Activated B cell treated with CpG ODN at 0.5 μM for 24 hours (primary cell): ENCODE measurements around the gene IPO8. TPM values are rescaled to one million over a fixed set of nuclear protein-coding genes. Genes with fewer than 3 reads are reported as not detected.

Source experiments
- ATAC-seq: fragments of 200-7000 bp; cut with Tn5 transposase; one replicate; pipeline ENCODE4 v1.10.0; 2021; ENCODE audit warnings: low read depth, mild to moderate bottlenecking, moderate library complexity
- CTCF ChIA-PET: fragments of 350-600 bp; sonication (Branson Sonifier 250); formaldehyde crosslinking; loops from one replicate; lab custom pipeline; 2021; ENCODE audit warnings: antibody characterized with exemption; lab: Charles Lee
- POLR2A ChIA-PET: fragments of 350-600 bp; sonication (Branson Sonifier 250); formaldehyde crosslinking; loops from one replicate; lab custom pipeline; 2021; ENCODE audit warnings: antibody characterized with exemption; lab: Charles Lee
- DNase-seq: peaks from one replicate; pipeline ENCODE4 v3.0.0; 2022
- H3K27ac Mint-ChIP-seq: one replicate; pipeline ENCODE4 v1.8.0; 2020; ENCODE audit warnings: mixed read lengths
- H3K27me3 Mint-ChIP-seq: one replicate; pipeline ENCODE4 v1.8.0; 2021; ENCODE audit warnings: mixed read lengths
- H3K36me3 Mint-ChIP-seq: one replicate; pipeline ENCODE4 v1.8.0; 2021; ENCODE audit warnings: low read depth, mixed read lengths
- H3K4me1 Mint-ChIP-seq: one replicate; pipeline ENCODE4 v1.8.0; 2021; ENCODE audit warnings: mixed read lengths
- H3K4me3 Mint-ChIP-seq: one replicate; pipeline ENCODE4 v1.8.0; 2020; ENCODE audit warnings: mild to moderate bottlenecking, mixed read lengths
- H3K9me3 Mint-ChIP-seq: one replicate; pipeline ENCODE4 v1.8.0; 2020; ENCODE audit warnings: mixed read lengths
- intact Hi-C: fragments of 100-400 bp; cut with micrococcal nuclease; formaldehyde crosslinking; loops from one replicate; pipeline ENCODE4 v1.15.1; 2024
- total RNA-seq: library from RNA; stranded (reverse); gene quantifications from 2 replicates; pipeline ENCODE4 v1.2.3, GENCODE V29; 2022
- TF ChIP-seq, protein P1 (sequence below): fragments of 200-600 bp; IDR thresholded peaks from one replicate; pipeline ENCODE4 v1.8.0; 2022; ENCODE audit warnings: antibody characterized with exemption, mild to moderate bottlenecking

The IPO8 gene
- total RNA-seq, 1 donor from 2014 or later, result 52.0 TPM

DNA sequence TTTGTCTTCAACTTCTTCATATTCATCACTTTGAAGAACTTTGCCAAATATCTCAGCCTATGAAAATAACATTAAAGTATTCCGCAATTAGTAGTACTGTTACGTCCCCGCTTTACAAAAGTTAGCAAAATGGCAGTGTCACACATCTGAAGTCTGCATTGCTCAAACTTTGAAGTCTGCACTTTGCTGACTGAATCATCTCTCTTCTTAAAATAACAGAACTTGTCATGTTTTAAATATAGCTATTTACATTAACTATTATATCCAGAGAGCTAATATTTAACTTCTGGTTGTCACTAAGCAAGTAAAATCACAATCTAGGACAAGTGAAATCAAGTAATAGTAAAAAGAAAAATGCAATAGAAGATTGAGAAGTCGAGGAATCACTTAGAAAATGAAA, 34.5 kb downstream of the IPO8 start:
- ATAC-seq (no peak), DNase-seq (no peak)
- no peaks in the 10 kb centered on the region for H3K9me3 Mint-ChIP-seq
- H3K27ac Mint-ChIP-seq, result no peak overlapping the region
- H3K4me1 Mint-ChIP-seq, result no peaks in the 10 kb centered on the region
- no peak overlapping the region for H3K4me3 Mint-ChIP-seq
- intact Hi-C loops, result no loop called here
- ChIA-PET CTCF (interaction anchor here (0.6 kb wide), 1 partner anchor 65 kb away, joined by 3 read pairs; no protein-coding TSS in a partner anchor), POLR2A (no interaction called here)
- TF ChIP-seq, protein P1, sequence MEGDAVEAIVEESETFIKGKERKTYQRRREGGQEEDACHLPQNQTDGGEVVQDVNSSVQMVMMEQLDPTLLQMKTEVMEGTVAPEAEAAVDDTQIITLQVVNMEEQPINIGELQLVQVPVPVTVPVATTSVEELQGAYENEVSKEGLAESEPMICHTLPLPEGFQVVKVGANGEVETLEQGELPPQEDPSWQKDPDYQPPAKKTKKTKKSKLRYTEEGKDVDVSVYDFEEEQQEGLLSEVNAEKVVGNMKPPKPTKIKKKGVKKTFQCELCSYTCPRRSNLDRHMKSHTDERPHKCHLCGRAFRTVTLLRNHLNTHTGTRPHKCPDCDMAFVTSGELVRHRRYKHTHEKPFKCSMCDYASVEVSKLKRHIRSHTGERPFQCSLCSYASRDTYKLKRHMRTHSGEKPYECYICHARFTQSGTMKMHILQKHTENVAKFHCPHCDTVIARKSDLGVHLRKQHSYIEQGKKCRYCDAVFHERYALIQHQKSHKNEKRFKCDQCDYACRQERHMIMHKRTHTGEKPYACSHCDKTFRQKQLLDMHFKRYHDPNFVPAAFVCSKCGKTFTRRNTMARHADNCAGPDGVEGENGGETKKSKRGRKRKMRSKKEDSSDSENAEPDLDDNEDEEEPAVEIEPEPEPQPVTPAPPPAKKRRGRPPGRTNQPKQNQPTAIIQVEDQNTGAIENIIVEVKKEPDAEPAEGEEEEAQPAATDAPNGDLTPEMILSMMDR, result no peak
- peaks cover 63% of the 10 kb centered on the region for H3K36me3 Mint-ChIP-seq
- H3K27me3 Mint-ChIP-seq, result no peaks in the 10 kb centered on the region

DNA sequence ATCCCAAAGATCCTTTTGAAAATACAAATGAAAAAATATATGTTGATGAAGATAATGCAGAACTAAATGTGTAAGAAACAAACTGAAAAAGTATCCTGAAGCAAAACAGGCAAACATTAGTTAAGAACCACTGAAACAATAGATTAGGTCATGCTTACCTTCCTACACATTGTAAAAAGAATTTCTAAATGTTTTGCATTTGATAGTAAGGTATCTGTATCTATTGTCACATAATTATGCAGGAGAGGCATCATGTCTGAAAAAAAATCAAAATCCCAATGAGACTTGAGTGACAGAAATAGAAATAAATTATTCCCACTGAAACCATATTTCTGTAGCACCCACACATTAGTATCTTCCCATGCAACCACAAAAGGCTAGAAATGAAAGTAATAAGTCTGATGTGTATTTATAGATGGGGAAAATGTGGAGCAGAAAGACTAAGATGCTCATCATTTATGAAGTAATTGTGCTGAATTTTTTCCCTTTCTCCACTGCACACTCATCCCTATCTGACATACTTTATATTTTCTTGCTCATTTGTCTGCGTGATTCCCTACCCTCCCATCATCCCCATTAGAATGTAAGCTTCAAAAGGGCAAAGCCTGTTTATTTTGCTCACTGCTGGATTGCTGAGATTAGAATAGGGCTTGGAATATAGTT, 43.5 kb downstream of the IPO8 start:
- intact Hi-C loops, result no loop called here
- Mint-ChIP-seq H3K27ac (no peak overlapping the region), H3K4me3 (no peak overlapping the region), H3K9me3 (no peaks in the 10 kb centered on the region), H3K36me3 (peaks cover 51% of the 10 kb centered on the region), H3K4me1 (no peaks in the 10 kb centered on the region), H3K27me3 (no peaks in the 10 kb centered on the region)
- ChIA-PET POLR2A (no interaction called here), CTCF (no interaction called here)
- DNase-seq (no peak), ATAC-seq (no peak)
- TF ChIP-seq, protein P1, result no peak

DNA sequence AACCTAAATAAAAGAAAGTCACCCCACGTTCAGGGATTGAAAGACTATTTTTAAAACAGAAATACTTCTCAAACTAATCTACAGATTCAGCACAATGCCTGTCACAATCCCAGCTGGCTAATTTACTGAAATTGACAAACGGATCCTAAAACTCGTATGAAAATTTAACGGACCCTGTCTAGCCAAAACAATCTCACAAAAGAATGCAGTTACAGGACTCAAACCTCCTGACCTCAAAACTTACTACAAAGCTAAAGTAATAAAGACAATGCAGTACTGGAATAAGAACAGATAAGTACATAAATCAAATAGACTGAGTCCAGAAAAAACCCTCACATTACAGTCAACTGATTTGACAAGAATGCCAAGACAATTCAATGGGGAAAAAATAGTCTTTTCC, 48.8 kb downstream of the IPO8 start:
- Mint-ChIP-seq H3K27ac (no peak overlapping the region), H3K36me3 (peaks cover 56% of the 10 kb centered on the region), H3K27me3 (no peaks in the 10 kb centered on the region), H3K9me3 (no peaks in the 10 kb centered on the region), H3K4me3 (no peak overlapping the region), H3K4me1 (no peaks in the 10 kb centered on the region)
- TF ChIP-seq, protein P1, result no peak
- DNase-seq, result no peak
- no peak for ATAC-seq
- ChIA-PET POLR2A (no interaction called here), CTCF (no interaction called here)
- intact Hi-C loops, result no loop called here

DNA sequence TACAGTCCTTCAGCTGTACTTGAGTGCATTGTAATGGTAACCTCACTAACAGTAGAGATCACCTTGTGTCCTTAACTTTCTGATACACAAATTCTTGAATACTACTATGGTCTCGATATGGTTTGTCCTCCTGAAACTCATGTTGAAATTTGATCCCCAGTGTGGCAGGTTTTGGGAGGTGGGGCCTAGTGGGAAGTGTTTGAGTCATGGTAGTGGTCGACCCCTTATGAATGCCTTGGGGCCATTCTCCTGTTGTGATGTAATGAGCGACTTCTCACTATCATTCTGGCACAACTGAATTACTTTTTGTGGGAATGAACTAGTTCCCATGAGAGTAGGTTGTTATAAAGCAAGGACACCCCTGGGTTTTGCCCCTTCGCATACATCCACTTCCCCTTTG, 52.3 kb downstream of the IPO8 start:
- no peaks in the 10 kb centered on the region for H3K27me3 Mint-ChIP-seq
- H3K4me3 Mint-ChIP-seq, result no peak overlapping the region
- H3K27ac Mint-ChIP-seq, result no peak overlapping the region
- ATAC-seq, result no peak
- intact Hi-C loops, result no loop called here
- H3K9me3 Mint-ChIP-seq, result no peaks in the 10 kb centered on the region
- no peaks in the 10 kb centered on the region for H3K4me1 Mint-ChIP-seq
- ChIA-PET CTCF (no interaction called here), POLR2A (no interaction called here)
- TF ChIP-seq, protein P1, result no peak
- no peak for DNase-seq
- peaks cover 64% of the 10 kb centered on the region for H3K36me3 Mint-ChIP-seq

DNA sequence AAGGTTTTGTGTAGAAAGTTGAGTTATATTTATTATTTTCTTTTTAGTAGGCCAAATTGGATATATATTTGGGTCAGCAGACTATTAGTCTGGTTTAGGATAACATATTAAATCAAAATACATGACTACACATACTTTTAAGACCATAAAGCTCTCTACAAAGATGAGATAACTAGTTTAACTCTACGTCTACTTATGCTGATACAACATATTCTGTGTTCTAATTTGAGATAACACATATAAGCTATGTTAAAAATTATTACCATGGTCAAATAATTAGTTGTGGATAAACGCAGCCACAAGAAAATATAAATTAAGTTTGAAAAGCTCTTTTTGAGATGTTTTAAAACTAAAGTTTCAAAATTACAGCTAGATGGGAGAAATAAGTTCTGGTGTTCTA, 55.3 kb downstream of the IPO8 start:
- Mint-ChIP-seq H3K9me3 (no peaks in the 10 kb centered on the region), H3K4me3 (no peak overlapping the region), H3K36me3 (peaks cover 75% of the 10 kb centered on the region), H3K4me1 (no peaks in the 10 kb centered on the region), H3K27me3 (no peaks in the 10 kb centered on the region), H3K27ac (no peak overlapping the region)
- DNase-seq, result no peak
- ChIA-PET CTCF (no interaction called here), POLR2A (interaction anchor here (0.6 kb wide), 1 partner anchor 19 kb away, joined by 7 read pairs; no protein-coding TSS in a partner anchor)
- TF ChIP-seq, protein P1, result no peak
- intact Hi-C loops, result no loop called here
- ATAC-seq, result no peak
